LNCaP clone FGC (cell line): ENCODE results near the gene B3GLCT.

Experiments used
- DNase-seq: peaks from one replicate; pipeline ENCODE4 v3.0.0-alpha.2; 2011; ENCODE audit warnings: low read depth
- H3K4me3 ChIP-seq: 2 replicates; pipeline ENCODE4 v1.5.1; 2011; ENCODE audit warnings: mild to moderate bottlenecking, low read depth, low read length, control low read depth
- TF ChIP-seq, protein P1 (sequence below): IDR thresholded peaks from 2 replicates; pipeline ENCODE4 v1.5.1; 2012; ENCODE audit warnings: mild to moderate bottlenecking; ENCODE audit not compliant: control insufficient read depth, insufficient read depth; ENCODE audit errors: extremely low read depth

The B3GLCT gene

DNA sequence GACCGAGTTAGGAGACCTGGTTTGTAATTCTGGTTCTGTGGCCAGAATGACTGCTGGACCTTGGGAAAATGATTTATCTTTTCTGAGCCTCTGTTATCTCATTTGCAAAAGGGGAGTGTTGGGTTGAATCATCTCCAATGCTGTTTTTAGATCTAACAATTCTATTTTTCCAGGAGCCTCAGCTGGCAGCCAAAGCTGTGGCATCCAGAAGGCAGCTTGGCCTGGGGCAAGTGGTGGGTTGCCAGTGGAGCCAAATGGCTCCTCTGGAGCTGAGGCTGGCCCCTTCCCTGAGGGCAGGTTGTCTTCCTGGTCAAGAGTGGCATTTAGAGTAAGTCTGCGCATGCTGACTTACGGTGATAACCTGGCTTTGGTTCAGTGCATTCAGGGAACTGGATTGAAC is 21.3 kb downstream of the B3GLCT start:
- no peak overlapping the region for H3K4me3 ChIP-seq
- DNase-seq, result no peak
- TF ChIP-seq, protein P1, sequence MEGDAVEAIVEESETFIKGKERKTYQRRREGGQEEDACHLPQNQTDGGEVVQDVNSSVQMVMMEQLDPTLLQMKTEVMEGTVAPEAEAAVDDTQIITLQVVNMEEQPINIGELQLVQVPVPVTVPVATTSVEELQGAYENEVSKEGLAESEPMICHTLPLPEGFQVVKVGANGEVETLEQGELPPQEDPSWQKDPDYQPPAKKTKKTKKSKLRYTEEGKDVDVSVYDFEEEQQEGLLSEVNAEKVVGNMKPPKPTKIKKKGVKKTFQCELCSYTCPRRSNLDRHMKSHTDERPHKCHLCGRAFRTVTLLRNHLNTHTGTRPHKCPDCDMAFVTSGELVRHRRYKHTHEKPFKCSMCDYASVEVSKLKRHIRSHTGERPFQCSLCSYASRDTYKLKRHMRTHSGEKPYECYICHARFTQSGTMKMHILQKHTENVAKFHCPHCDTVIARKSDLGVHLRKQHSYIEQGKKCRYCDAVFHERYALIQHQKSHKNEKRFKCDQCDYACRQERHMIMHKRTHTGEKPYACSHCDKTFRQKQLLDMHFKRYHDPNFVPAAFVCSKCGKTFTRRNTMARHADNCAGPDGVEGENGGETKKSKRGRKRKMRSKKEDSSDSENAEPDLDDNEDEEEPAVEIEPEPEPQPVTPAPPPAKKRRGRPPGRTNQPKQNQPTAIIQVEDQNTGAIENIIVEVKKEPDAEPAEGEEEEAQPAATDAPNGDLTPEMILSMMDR, result no peak

- TF ChIP-seq, protein P1, result no peak
- DNase-seq, result no peak
- H3K4me3 ChIP-seq, result no peak overlapping the region
Observed at GRCh38 chr13:31223215-31223614, 23.4 kb downstream of the B3GLCT start.

GRCh38 chr13:31223640-31224039 is 23.9 kb downstream of the B3GLCT start:
- H3K4me3 ChIP-seq, result no peak overlapping the region
- no peak for DNase-seq
- TF ChIP-seq, protein P1, result no peak

DNA sequence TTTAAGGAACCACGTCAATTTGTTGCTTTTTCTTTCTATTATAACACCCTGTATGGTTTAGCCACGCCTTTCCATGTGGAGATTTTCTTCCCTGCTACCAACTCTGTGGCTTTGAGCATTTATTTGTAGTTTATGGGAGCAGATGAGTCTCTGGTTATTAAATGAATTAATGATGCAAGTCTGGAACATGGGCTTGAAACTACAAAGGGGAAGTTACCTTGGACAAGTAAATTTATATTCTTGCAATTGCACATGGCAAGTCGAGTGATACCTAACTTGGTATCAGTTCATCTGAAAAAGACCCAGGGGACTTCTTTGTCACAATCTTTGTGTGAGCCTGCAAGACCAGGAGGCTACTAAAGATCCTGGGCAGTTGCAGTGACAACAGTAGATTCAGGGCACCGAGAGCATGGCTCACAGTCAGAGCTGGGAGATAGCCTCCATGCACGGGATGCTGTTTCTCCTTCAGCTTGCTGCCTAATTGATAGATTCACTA is 24.4 kb downstream of the B3GLCT start:
- no peak overlapping the region for H3K4me3 ChIP-seq
- TF ChIP-seq, protein P1, result no peak
- no peak for DNase-seq

GRCh38 chr13:31224963-31225559 is 25.3 kb downstream of the B3GLCT start:
- DNase-seq, result no peak
- TF ChIP-seq, protein P1, result no peak
- H3K4me3 ChIP-seq, result no peak overlapping the region

DNA sequence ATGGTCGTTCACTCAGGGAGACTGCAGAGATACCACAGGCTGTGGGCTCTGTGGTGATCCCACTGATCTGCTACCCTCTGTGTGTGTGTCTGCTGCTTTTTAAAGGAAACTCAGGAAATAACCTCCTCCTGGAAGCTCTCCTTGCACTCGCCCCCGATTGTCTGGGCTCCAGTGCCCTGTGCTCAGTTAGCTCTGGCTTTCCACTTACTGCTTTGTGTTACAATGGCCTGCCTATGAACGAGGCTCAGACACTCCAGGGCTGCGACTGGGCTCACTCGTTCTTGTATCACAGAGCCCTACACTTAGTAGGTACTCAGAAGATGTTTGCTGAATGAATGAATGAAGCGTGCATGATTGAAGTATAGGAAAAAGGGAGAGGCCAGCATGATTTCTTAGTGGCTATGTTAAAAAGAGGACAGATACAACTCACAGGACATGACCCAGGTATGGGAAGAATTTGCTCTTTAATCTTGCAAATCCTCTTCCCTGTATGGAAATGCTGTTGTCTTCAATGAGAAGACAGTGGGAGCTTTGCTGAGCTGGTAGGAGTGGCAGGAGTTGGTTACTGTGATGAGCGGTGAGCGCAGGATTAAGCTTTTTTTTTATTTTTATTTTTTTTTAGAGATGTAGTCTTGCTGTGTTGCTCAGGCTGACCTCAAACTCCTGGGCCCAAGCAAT is 26.4 kb downstream of the B3GLCT start:
- DNase-seq, result no peak
- no peak overlapping the region for H3K4me3 ChIP-seq
- TF ChIP-seq, protein P1, result no peak

GRCh38 chr13:31227063-31227462 is 27.3 kb downstream of the B3GLCT start:
- DNase-seq, result no peak
- TF ChIP-seq, protein P1, result no peak
- H3K4me3 ChIP-seq, result no peak overlapping the region
